ENCODE measurements around the gene SS18. TPM values are rescaled to one million over a fixed set of nuclear protein-coding genes. Genes with fewer than 3 reads are reported as not detected.
"Not testable (repeated sequence)": the region's sequence is repeated elsewhere in the genome, so short reads cannot be mapped to it uniquely, and the experiment has no call there.

Gene SS18, protein sequence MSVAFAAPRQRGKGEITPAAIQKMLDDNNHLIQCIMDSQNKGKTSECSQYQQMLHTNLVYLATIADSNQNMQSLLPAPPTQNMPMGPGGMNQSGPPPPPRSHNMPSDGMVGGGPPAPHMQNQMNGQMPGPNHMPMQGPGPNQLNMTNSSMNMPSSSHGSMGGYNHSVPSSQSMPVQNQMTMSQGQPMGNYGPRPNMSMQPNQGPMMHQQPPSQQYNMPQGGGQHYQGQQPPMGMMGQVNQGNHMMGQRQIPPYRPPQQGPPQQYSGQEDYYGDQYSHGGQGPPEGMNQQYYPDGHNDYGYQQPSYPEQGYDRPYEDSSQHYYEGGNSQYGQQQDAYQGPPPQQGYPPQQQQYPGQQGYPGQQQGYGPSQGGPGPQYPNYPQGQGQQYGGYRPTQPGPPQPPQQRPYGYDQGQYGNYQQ
- 10 to 100 TPM; 83.7 to 85.7 TPM for total RNA-seq
- 10 to 100 TPM; 28.3 to 36.4 (median 29.8) TPM for polyA plus RNA-seq
- 52.7 to 169 (median 105) reads per million in 6 experiments for total RNA-seq

DNA sequence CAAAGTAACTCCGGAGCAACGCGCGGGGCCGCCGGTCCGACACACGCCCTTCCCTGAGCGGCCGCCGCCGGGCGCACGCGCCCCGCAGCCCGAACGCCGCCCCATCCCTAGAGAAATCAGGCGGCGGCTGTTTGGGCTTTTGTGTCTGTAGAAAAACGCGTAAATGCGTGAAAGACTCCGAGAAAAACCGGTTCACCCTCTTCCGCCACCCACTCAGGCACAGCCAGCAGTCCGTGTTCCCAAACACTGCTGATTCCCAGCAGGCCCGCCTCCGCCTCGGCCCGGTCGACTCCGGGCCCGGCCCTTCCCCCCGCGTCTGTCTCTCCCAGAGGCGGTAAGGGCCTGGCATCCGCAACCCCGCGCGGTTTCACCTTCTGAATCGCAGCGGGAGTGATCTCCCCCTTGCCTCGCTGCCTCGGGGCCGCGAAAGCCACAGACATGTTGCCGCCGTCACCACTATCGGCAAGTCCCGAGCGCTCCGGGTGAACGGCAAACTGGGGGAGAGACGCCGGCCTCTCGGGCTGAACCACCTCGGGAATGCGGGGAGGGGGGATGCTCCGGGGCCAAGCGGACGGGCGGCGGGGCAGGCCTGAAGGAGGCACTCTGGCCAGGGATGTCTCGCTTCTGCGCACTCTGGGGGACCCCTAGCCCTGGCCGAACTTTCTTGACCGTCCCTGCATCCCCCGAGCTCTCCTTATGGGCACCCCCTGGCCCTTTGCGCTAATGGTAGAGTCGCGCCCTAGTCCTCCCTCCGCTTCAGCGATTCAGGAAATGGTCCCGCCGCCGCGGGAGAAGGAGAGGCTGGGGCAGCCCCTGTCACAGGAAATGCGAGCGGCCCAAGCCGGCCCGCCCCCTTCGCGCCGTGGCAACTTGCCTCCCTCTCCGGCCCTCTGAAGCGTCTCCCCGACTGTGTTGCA, at the start of gene SS18:
TSS of gene SS18 (minus strand) at position 484 of the 917 bp plus-strand sequence. CDS start at position 440, 44 bp downstream.
- peaks cover 0 to 18% (median 6%) of the 10 kb centered on the region in 3 donors for H3K36me3 Mint-ChIP-seq

DNA sequence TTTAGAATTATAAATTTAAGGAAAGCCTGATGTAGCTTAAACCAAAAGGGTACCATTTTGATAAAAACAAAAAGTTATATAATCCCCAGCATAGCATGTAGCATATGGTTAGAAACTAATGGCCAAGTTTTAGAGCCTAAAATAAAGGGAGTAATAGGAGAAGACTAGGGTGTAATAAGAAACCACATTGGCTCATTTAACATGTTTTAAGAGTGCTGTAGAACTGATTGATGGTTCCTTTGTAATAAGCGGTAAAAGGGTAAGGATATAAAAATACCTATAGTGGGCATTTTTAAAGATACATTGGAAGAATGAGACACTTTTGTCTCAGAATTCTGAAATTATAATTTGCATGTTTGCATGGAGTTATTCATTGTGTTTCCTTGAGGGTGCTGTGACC, 45.1 kb upstream of the SS18 start:
- DNase-seq = no peak
- Mint-ChIP-seq H3K4me1 (peaks cover 2 to 11% (median 4%) of the 10 kb centered on the region in 4 donors), H3K36me3 (peaks cover 0 to 2% (median 0%) of the 10 kb centered on the region in 3 donors), H3K4me3 (no peak overlapping the region), H3K27me3 (no peaks in the 10 kb centered on the region), H3K9me3 (no peaks in the 10 kb centered on the region), H3K27ac (peak overlapping the region in 1 of 10 donors; percentile 6)
- ATAC-seq = no peak
- POLR2A ChIA-PET = interaction anchor here (0.7 kb wide), 1 partner anchor 244 kb away, joined by 4 read pairs; no protein-coding TSS in a partner anchor

More for the DNA sequence above, at the start of gene SS18:
- Mint-ChIP-seq H3K4me3 (peak within 1 kb of the TSS; percentile 94 to 98 (median 98)), H3K9me3 (no peaks in the 10 kb centered on the region), H3K27me3 (no peaks in the 10 kb centered on the region), H3K4me1 (peaks cover 19 to 44% (median 31%) of the 10 kb centered on the region in 4 donors), H3K27ac (peak within 1 kb of the TSS; percentile 96 to 99 (median 97))
- peak; percentile 78 to 83 for ATAC-seq
- DNase-seq = peak; percentile 76 to 95 (median 86)
- POLR2A ChIA-PET = interaction anchor here (0.7 to 3.6 kb wide), 5 partner anchors 43 to 136 kb away, joined by 3 to 14 read pairs (median 4); partner anchors contain the start of genes PSMA8 and TAF4B

DNA sequence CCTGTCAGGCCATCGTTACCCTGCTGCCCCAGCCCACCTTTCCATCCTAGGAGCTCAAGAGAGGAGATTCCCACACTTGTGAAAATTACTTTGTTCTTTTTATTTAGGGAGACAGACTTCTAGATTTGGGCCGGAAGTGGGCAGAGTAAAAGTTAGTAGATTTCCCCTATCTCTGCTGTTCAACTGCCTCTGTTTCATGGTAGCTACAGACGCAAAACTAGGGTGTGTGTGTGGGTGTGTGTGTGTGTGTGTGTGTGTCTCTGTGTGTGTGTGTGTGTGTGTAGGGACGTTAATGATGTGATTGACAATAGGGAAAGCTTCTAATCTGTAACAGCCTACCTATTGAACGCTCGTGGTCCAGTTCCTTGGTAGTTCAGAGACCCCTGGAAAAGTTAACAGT, 43.7 kb upstream of the SS18 start:
- Mint-ChIP-seq H3K36me3 (peaks cover 0 to 4% (median 0%) of the 10 kb centered on the region in 3 donors), H3K9me3 (peaks cover 0 to 4% (median 0%) of the 10 kb centered on the region in 9 donors), H3K27me3 (no peaks in the 10 kb centered on the region), H3K4me3 (peak overlapping the region; percentile 74 to 88 (median 80)), H3K27ac (peak overlapping the region; percentile 77 to 95 (median 93)), H3K4me1 (peaks cover 2 to 11% (median 4%) of the 10 kb centered on the region in 4 donors)
- DNase-seq (peak in 4 of 10 donors; percentile 3 to 60 (median 12)), ATAC-seq (peak; percentile 54 to 65)
- POLR2A ChIA-PET = interaction anchor here (1.5 kb wide), 2 partner anchors 43 to 92 kb away, joined by 4 to 6 read pairs; partner anchors contain the start of genes SS18 and TAF4B

DNA sequence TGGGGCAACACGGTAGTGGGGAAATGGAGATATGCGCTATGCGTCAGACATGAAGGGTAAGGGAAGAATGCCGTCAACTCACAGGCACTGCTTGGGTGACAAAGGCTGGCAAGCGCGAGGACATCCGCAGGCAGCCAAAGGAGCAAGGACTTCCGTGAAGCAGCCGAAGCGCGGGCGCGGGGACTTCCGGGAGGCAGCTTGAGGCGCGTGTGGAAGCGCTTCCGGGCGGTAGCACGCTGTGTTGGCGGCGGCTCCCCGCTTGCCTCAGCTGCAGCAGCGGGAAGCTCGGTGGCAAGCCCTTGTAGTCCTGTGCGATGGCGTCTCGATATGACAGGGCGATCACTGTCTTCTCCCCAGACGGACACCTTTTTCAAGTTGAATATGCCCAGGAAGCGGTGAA, 43.2 kb upstream of the SS18 start, which contains the start of gene PSMA8:
TSS of gene PSMA8 (plus strand) at position 218 of the 400 bp plus-strand sequence. CDS start at position 315, 97 bp downstream.
- peaks cover 0 to 4% (median 0%) of the 10 kb centered on the region in 3 donors for H3K36me3 Mint-ChIP-seq

DNA sequence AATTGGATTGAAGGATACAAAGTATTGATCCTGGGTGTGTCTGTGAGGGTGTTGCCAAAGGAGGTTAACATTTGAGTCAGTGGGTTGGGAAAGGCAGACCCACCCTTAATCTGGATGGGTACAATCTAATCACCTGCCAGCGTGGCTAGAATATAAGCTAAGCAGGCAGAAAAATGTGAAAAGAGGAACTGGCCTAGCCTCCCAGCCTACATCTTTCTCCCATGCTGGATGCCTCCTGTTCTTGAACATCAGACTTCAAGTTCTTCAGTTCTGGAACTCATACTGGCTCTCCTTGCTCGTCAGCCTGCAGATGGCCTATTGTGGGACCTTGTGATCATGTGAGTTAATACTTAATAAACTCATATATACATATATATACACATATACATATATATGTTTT, 37.8 kb upstream of the SS18 start:
- H3K36me3 Mint-ChIP-seq, H3K9me3 Mint-ChIP-seq, POLR2A ChIA-PET, H3K4me1 Mint-ChIP-seq, ATAC-seq, H3K27me3 Mint-ChIP-seq, H3K4me3 Mint-ChIP-seq, DNase-seq, H3K27ac Mint-ChIP-seq: not testable (repeated sequence)

More for the DNA sequence above, 43.2 kb upstream of the SS18 start, which contains the start of gene PSMA8:
- peak within 1 kb of the TSS; percentile 74 to 88 (median 80) for H3K4me3 Mint-ChIP-seq
- peaks cover 0 to 4% (median 0%) of the 10 kb centered on the region in 9 donors for H3K9me3 Mint-ChIP-seq
- POLR2A ChIA-PET = interaction anchor here (1.5 kb wide), 2 partner anchors 43 to 93 kb away, joined by 4 to 6 read pairs; partner anchors contain the start of genes SS18 and TAF4B
- DNase-seq (peak; percentile 21 to 81 (median 50)), ATAC-seq (peak; percentile 90 to 93)
- H3K27me3 Mint-ChIP-seq = no peaks in the 10 kb centered on the region
- H3K4me1 Mint-ChIP-seq = peaks cover 2 to 11% (median 4%) of the 10 kb centered on the region in 4 donors
- H3K27ac Mint-ChIP-seq = peak within 1 kb of the TSS; percentile 77 to 95 (median 93)

DNA sequence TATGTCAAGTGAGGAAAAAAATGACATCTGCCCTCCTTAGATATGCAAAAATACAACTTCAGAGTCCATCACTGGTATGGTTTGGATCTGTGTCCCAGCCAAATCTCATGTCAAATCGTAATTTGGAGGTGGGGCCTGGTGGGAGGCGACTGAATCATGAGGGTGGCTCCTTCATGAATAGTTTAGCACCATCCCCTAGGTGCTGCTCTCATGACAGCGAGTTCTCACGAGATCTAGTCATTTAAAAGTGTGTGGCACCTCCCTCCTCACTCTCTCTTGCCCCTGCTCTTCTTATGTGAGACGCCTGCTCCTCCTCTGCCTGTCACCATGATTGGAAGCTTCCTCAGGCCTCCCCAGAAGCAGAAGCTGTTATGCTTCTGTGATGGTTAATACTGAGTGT, 37.4 kb upstream of the SS18 start:
- ATAC-seq = no peak
- peak overlapping the region in 1 of 10 donors; percentile 82 for H3K27ac Mint-ChIP-seq
- H3K4me3 Mint-ChIP-seq = no peak overlapping the region
- H3K9me3 Mint-ChIP-seq = peaks cover 0 to 11% (median 6%) of the 10 kb centered on the region in 9 donors
- peaks cover 0 to 13% (median 0%) of the 10 kb centered on the region in 3 donors for H3K36me3 Mint-ChIP-seq
- no peaks in the 10 kb centered on the region for H3K27me3 Mint-ChIP-seq
- peaks cover 0 to 2% (median under 1%) of the 10 kb centered on the region in 4 donors for H3K4me1 Mint-ChIP-seq
- no peak for DNase-seq
- POLR2A ChIA-PET = no interaction called here

DNA sequence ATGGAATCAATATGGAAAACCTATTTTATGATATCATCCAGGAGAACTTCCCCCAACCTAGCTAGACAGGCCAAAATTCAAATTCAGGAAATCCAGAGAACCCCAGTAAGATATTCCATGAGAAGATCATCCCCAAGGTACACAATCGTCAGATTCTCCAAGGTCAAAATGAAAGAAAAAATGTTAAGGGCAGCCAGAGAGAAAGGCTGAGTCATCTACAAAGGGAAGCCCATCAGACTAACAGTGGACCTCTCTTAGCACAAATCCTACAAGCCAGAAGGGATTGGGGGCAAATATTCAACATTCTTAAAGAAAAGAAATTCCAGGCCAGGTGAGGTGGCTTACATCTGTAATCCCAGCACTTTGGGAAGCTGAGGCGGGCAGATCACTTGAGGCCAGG, 31.6 kb upstream of the SS18 start:
- DNase-seq, H3K4me3 Mint-ChIP-seq, POLR2A ChIA-PET, ATAC-seq, H3K36me3 Mint-ChIP-seq, H3K27ac Mint-ChIP-seq: not testable (repeated sequence)
- peaks cover 3 to 13% (median 8%) of the 10 kb centered on the region in 4 donors for H3K4me1 Mint-ChIP-seq
- H3K9me3 Mint-ChIP-seq = peaks cover 0 to 12% (median 6%) of the 10 kb centered on the region in 9 donors
- H3K27me3 Mint-ChIP-seq = peaks cover 0 to 13% (median 6%) of the 10 kb centered on the region in 5 donors

DNA sequence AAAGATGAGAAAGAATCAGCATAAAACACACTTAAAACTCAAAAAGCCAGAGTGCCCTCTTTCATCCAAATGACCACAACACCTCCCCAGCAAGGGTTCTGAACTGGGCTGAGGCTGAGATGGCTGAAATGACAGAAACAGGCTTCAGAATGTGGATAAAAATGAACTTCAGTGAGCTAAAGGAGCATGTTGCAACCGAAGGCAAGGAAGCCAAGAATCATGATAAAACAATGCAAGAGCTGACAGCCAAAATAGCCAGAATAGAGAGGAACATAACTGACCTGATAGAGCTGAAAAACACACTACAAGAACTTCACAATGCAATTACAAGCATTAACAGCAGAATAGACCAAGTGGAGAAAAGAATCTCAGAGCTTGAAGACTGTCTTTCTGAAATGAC, 31.1 kb upstream of the SS18 start:
- Mint-ChIP-seq H3K36me3 (peaks cover 0 to 9% (median 0%) of the 10 kb centered on the region in 3 donors), H3K9me3 (peaks cover 0 to 12% (median 6%) of the 10 kb centered on the region in 9 donors), H3K27ac (no peak overlapping the region), H3K27me3 (peaks cover 0 to 13% (median 6%) of the 10 kb centered on the region in 5 donors), H3K4me3 (no peak overlapping the region), H3K4me1 (peaks cover 3 to 14% (median 8%) of the 10 kb centered on the region in 4 donors)
- ATAC-seq = no peak
- DNase-seq = no peak
- POLR2A ChIA-PET = no interaction called here

DNA sequence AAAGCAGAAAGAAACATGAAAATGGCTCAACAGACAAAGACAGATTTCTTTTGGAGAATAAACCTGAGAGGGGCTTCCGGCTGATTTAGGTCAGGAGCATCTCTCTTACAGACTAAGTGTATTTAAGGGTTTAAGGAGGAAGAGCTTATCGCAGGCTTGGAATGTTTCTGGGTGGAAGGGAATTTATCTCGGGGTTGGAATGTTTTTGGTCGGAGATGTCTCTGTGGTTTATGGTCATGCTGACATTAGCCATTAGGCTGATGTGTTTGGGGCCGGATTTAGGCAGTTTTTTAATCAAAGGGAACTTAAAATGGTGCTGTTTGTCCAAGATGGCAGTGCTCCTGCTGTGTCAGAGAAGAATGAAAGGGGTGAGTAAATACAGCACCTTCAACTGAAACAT, 28.8 kb upstream of the SS18 start:
- POLR2A ChIA-PET = no interaction called here
- H3K27ac Mint-ChIP-seq = no peak overlapping the region
- H3K9me3 Mint-ChIP-seq = peaks cover 0 to 12% (median 6%) of the 10 kb centered on the region in 9 donors
- no peak overlapping the region for H3K4me3 Mint-ChIP-seq
- DNase-seq = no peak
- no peak for ATAC-seq
- H3K4me1 Mint-ChIP-seq = peaks cover 3 to 14% (median 8%) of the 10 kb centered on the region in 4 donors
- H3K36me3 Mint-ChIP-seq = peaks cover 0 to 9% (median 0%) of the 10 kb centered on the region in 3 donors
- peaks cover 0 to 13% (median 6%) of the 10 kb centered on the region in 5 donors for H3K27me3 Mint-ChIP-seq

DNA sequence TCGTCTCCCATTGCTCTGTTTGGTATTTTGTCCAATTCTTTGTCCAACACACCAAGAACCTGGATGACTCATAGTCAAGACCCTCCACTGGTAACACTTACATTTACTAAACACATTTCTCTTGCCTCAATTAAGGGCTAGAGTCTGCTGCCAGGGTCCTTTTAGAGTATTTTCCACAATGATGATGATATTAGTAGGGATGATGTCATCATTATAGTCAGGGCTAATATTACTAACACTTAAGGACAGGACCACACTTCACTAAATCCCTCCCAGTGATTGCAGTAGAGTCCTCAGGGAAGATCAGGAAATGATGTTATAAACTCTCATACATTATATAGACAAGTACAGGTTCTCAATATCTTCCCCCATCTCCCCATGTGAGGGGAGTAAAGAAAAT, 13.6 kb upstream of the SS18 start:
- POLR2A ChIA-PET = no interaction called here
- H3K27me3 Mint-ChIP-seq = no peaks in the 10 kb centered on the region

DNA sequence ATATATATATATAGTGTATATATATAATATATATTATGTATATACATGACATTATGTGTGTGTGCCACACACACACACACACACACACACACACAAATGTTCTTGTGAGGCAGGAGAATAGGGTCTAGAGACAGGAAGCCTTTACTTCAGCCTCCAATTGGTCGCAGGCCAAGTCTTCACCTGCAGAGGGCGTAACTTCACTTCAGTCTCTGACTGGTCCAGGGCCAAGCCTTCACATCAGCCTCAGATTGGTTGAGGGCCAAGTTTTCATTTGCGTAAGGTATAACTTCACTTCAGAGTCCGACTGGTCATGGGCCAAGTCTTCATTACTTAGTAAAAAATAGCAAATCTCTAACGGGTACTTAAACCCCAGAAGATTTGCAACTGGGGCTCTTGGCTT, 13.2 kb upstream of the SS18 start:
- peak; percentile 66 to 68 for ATAC-seq
- Mint-ChIP-seq H3K4me3 (no peak overlapping the region), H3K27ac (no peak overlapping the region), H3K27me3 (no peaks in the 10 kb centered on the region), H3K4me1 (no peaks in the 10 kb centered on the region), H3K9me3 (no peaks in the 10 kb centered on the region), H3K36me3 (peaks cover 0 to under 1% (median 0%) of the 10 kb centered on the region in 3 donors)
- POLR2A ChIA-PET = no interaction called here
- DNase-seq = peak in 9 of 10 donors; percentile 7 to 71 (median 29)

More for the DNA sequence above, 13.6 kb upstream of the SS18 start:
- Mint-ChIP-seq H3K4me3 (no peak overlapping the region), H3K4me1 (no peaks in the 10 kb centered on the region), H3K9me3 (no peaks in the 10 kb centered on the region), H3K27ac (peak overlapping the region in 1 of 10 donors; percentile 8), H3K36me3 (peaks cover 0 to 2% (median 0%) of the 10 kb centered on the region in 3 donors)
- DNase-seq (no peak), ATAC-seq (no peak)

DNA sequence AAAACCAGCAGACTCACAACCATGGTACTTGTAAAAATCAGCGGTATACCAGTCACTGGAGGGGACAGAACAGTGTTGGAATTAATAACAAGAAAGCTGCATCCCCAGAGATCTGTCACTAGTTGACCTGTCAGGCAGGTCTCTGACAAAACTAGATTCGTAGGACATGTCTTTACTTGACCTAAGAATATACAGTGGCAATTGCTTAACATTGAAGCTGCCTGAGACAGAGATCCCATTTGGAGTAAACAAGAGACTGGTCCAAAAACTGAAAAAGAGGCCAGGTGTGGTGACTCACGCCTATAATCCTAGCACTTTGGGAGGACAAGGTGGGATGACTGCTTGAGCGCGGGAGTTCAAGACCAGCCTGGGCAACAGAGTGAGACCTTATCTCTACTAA, 7.2 kb upstream of the SS18 start:
- POLR2A ChIA-PET = no interaction called here
- Mint-ChIP-seq H3K27me3 (no peaks in the 10 kb centered on the region), H3K4me1 (no peaks in the 10 kb centered on the region), H3K36me3 (peaks cover 0 to 1% (median 0%) of the 10 kb centered on the region in 3 donors), H3K4me3 (no peak overlapping the region), H3K9me3 (peaks cover 0 to 2% (median 0%) of the 10 kb centered on the region in 9 donors), H3K27ac (no peak overlapping the region)
- DNase-seq (no peak), ATAC-seq (no peak)

Measured in naive thymus-derived CD8-positive, alpha-beta T cell (primary cell).